ENCODE data around the gene RNPEP.
"Not testable (repeated sequence)": the region's sequence is repeated elsewhere in the genome, so short reads cannot be mapped to it uniquely, and the experiment has no call there.

RNPEP gene

DNA sequence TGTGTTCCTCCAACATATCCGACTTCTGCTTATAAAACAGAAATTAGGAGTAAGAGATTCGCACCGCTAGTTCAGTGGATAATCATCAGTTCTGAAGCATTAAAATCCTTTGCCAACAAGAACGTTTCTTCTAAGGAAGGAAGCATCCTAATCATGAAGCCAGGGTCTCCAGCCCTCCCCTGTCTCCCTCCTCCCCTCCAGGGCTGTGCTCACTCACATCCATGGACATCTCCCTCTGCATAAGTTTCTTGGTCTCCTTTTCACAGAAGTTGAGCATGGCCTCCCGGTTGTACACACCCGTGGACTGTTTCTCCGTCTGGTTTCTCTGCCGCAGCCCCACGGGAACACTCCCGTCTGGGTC, 36.6 kb upstream of the RNPEP start:
- Histone ChIP-seq H3K27me3 (ENCODE audit: insufficient read depth, low read length) (peaks cover 38% of the 10 kb centered on the region), H3K9me3 (ENCODE audit: low read length) (no peaks in the 10 kb centered on the region), H2AFZ (ENCODE audit: low read depth, low read length) (peak overlapping the region; percentile 39), H3K36me3 (ENCODE audit: insufficient read depth, low read length) (no peaks in the 10 kb centered on the region), H3K4me1 (ENCODE audit: insufficient read depth, low read length) (peaks cover 25% of the 10 kb centered on the region), H3K4me3 (ENCODE audit: low read length) (peak overlapping the region; percentile 41)

- no peaks in the 10 kb centered on the region for H3K36me3 ChIP-seq (ENCODE audit: insufficient read depth, low read length)
- H3K4me1 ChIP-seq (ENCODE audit: insufficient read depth, low read length), result peaks cover 23% of the 10 kb centered on the region
Measured at GRCh38 chr1:201946224-201946908, 36.1 kb upstream of the RNPEP start, which contains the start of gene LMOD1. Gene LMOD1, minus strand, starts transcription at chr1:201946548. Its CDS starts 208 bp downstream, at chr1:201946340.

GRCh38 chr1:201947697-201948008, 34.8 kb upstream of the RNPEP start:
- no peaks in the 10 kb centered on the region for H3K36me3 ChIP-seq (ENCODE audit: insufficient read depth, low read length)
- H3K9me3 ChIP-seq (ENCODE audit: low read length), result no peaks in the 10 kb centered on the region
- H3K4me3 ChIP-seq (ENCODE audit: low read length), result no peak overlapping the region
- H3K4me1 ChIP-seq (ENCODE audit: insufficient read depth, low read length), result peaks cover 15% of the 10 kb centered on the region
- H3K27me3 ChIP-seq (ENCODE audit: insufficient read depth, low read length), result peaks cover 38% of the 10 kb centered on the region
- no peak overlapping the region for H2AFZ ChIP-seq (ENCODE audit: low read depth, low read length)

More at GRCh38 chr1:201946224-201946908, 36.1 kb upstream of the RNPEP start, which contains the start of gene LMOD1:
- Histone ChIP-seq H3K27me3 (ENCODE audit: insufficient read depth, low read length) (peaks cover 38% of the 10 kb centered on the region), H2AFZ (ENCODE audit: low read depth, low read length) (peak within 1 kb of the TSS; percentile 39), H3K9me3 (ENCODE audit: low read length) (no peaks in the 10 kb centered on the region), H3K4me3 (ENCODE audit: low read length) (peak within 1 kb of the TSS; percentile 41)

DNA sequence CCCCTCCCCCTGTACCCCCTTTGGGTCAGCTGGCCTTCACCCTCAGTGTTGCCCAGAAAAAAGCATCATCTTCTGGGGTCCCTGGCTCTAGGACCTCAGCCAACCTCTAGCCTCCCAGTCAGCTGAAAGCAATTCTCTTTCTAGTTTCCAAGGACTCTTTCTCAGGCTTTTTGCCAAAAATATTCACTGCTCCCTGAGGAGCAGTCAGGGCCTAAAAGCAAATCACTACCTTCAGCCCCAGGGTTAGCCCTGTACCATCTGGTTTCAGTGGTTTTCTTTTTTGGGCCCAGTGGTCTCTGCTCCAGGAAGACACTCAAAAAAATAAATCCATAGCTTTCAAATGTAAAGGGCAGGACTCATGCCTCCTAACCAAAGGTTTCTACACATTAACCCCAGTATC, 33.0 kb upstream of the RNPEP start:
- no peaks in the 10 kb centered on the region for H3K9me3 ChIP-seq (ENCODE audit: low read length)

GRCh38 chr1:201954263-201955008, 28.0 kb upstream of the RNPEP start:
- Histone ChIP-seq H3K27me3 (ENCODE audit: insufficient read depth, low read length) (peaks cover 2% of the 10 kb centered on the region), H3K36me3 (ENCODE audit: insufficient read depth, low read length) (peaks cover 16% of the 10 kb centered on the region), H2AFZ (ENCODE audit: low read depth, low read length) (peak overlapping the region; percentile 62), H3K4me3 (ENCODE audit: low read length) (peak overlapping the region; percentile 92), H3K9me3 (ENCODE audit: low read length) (no peaks in the 10 kb centered on the region), H3K4me1 (ENCODE audit: insufficient read depth, low read length) (peaks cover 6% of the 10 kb centered on the region)

More for the DNA sequence above, 33.0 kb upstream of the RNPEP start:
- Histone ChIP-seq H3K27me3 (ENCODE audit: insufficient read depth, low read length) (peaks cover 25% of the 10 kb centered on the region), H3K4me3 (ENCODE audit: low read length) (no peak overlapping the region), H3K4me1 (ENCODE audit: insufficient read depth, low read length) (peaks cover 15% of the 10 kb centered on the region), H3K36me3 (ENCODE audit: insufficient read depth, low read length) (no peaks in the 10 kb centered on the region), H2AFZ (ENCODE audit: low read depth, low read length) (no peak overlapping the region)

- peak within 1 kb of the TSS; percentile 92 for H3K4me3 ChIP-seq (ENCODE audit: low read length)
- H3K9me3 ChIP-seq (ENCODE audit: low read length), result no peaks in the 10 kb centered on the region
- H3K27me3 ChIP-seq (ENCODE audit: insufficient read depth, low read length), result peaks cover 2% of the 10 kb centered on the region
- H3K4me1 ChIP-seq (ENCODE audit: insufficient read depth, low read length), result peaks cover 6% of the 10 kb centered on the region
- H3K36me3 ChIP-seq (ENCODE audit: insufficient read depth, low read length), result peaks cover 21% of the 10 kb centered on the region
- H2AFZ ChIP-seq (ENCODE audit: low read depth, low read length), result peak within 1 kb of the TSS; percentile 62
Measured at GRCh38 chr1:201955009-201955728, 27.3 kb upstream of the RNPEP start, which contains the start of gene TIMM17A. Gene TIMM17A, plus strand, starts transcription at chr1:201955503. Its CDS starts 24 bp downstream, at chr1:201955527.

GRCh38 chr1:201955729-201956143, 26.7 kb upstream of the RNPEP start:
- peak overlapping the region; percentile 62 for H2AFZ ChIP-seq (ENCODE audit: low read depth, low read length)
- H3K27me3 ChIP-seq (ENCODE audit: insufficient read depth, low read length), result no peaks in the 10 kb centered on the region
- no peaks in the 10 kb centered on the region for H3K9me3 ChIP-seq (ENCODE audit: low read length)
- peaks cover 26% of the 10 kb centered on the region for H3K36me3 ChIP-seq (ENCODE audit: insufficient read depth, low read length)
- peak overlapping the region; percentile 92 for H3K4me3 ChIP-seq (ENCODE audit: low read length)
- H3K4me1 ChIP-seq (ENCODE audit: insufficient read depth, low read length), result peaks cover 6% of the 10 kb centered on the region

DNA sequence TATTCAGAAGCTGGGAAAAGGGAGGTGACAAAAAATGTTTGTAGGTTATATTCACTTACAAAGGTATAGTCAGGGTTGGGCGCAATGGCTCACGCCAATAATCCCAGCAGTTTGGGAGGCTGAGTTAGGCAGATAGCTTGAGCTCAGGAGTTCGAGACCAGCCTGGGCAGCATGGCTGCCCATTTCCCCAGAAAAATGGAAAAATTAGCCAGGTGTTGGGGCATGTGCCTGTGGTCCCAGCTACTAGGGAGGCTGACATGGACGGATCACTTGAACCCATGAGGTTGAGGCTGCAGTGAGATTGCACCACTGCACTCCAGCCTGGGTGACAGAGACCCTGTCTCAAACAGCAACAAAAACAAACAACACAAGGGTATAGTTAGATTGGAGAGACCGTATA, 24.1 kb upstream of the RNPEP start:
- H3K27me3 ChIP-seq (ENCODE audit: insufficient read depth, low read length), result no peaks in the 10 kb centered on the region
- peaks cover 6% of the 10 kb centered on the region for H3K4me1 ChIP-seq (ENCODE audit: insufficient read depth, low read length)
- H2AFZ ChIP-seq (ENCODE audit: low read depth, low read length), result no peak overlapping the region
- H3K4me3 ChIP-seq (ENCODE audit: low read length), result no peak overlapping the region
- H3K9me3 ChIP-seq (ENCODE audit: low read length), result no peaks in the 10 kb centered on the region
- H3K36me3 ChIP-seq (ENCODE audit: insufficient read depth, low read length), result peaks cover 46% of the 10 kb centered on the region

GRCh38 chr1:201962382-201962781, 20.1 kb upstream of the RNPEP start:
- not testable (repeated sequence) for H3K4me1 ChIP-seq (ENCODE audit: insufficient read depth, low read length); H3K4me3 ChIP-seq (ENCODE audit: low read length); H3K27me3 ChIP-seq (ENCODE audit: insufficient read depth, low read length); H2AFZ ChIP-seq (ENCODE audit: low read depth, low read length); H3K9me3 ChIP-seq (ENCODE audit: low read length)
- peaks cover 72% of the 10 kb centered on the region for H3K36me3 ChIP-seq (ENCODE audit: insufficient read depth, low read length)

- Histone ChIP-seq H2AFZ (ENCODE audit: low read depth, low read length) (no peak overlapping the region), H3K27me3 (ENCODE audit: insufficient read depth, low read length) (no peaks in the 10 kb centered on the region), H3K36me3 (ENCODE audit: insufficient read depth, low read length) (peaks cover 69% of the 10 kb centered on the region), H3K4me3 (ENCODE audit: low read length) (no peak overlapping the region), H3K4me1 (ENCODE audit: insufficient read depth, low read length) (no peaks in the 10 kb centered on the region), H3K9me3 (ENCODE audit: low read length) (no peaks in the 10 kb centered on the region)
Measured at GRCh38 chr1:201964261-201964660, 18.2 kb upstream of the RNPEP start.

GRCh38 chr1:201966171-201966570, 16.3 kb upstream of the RNPEP start:
- Histone ChIP-seq H3K9me3 (ENCODE audit: low read length) (no peaks in the 10 kb centered on the region), H3K27me3 (ENCODE audit: insufficient read depth, low read length) (no peaks in the 10 kb centered on the region), H3K4me1 (ENCODE audit: insufficient read depth, low read length) (no peaks in the 10 kb centered on the region), H3K4me3 (ENCODE audit: low read length) (no peak overlapping the region), H2AFZ (ENCODE audit: low read depth, low read length) (no peak overlapping the region), H3K36me3 (ENCODE audit: insufficient read depth, low read length) (peaks cover 75% of the 10 kb centered on the region)

DNA sequence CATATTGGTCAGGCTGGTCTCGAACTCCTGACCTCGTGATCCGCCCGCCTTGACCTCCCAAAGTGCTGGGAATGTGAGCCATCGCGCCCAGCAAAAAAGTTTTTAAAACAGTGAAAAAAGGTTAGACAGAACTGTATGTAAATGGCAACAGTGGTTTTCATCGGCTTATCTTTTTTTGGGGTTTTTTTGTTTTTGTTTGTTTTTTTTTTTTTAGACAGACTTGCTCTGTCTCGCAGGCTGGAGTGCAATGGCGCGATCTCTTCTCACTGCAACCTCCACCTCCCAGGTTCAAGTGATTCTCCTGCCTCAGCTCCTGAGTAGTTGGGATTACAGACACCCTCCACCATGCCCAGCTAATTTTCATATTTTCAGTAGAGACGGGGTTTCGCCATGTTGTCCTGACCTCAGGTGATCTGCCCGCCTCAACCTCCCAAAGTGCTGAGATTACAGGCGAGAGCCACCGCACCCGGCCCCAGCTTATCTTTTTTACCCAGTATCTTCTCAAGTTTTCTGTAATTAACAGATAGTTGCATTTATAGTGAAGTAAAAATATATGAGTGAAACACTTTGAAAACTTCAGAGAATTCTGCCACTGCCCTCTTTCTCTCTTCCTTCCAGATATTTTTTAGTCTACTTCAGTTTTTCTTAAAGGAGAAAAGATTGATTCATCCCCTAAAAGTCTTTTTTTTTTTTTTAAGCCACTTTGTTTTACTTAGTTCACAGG, 14.1 kb upstream of the RNPEP start:
- Histone ChIP-seq H3K9me3 (ENCODE audit: low read length) (no peaks in the 10 kb centered on the region), H3K27me3 (ENCODE audit: insufficient read depth, low read length) (no peaks in the 10 kb centered on the region), H2AFZ (ENCODE audit: low read depth, low read length) (no peak overlapping the region), H3K4me1 (ENCODE audit: insufficient read depth, low read length) (no peaks in the 10 kb centered on the region), H3K36me3 (ENCODE audit: insufficient read depth, low read length) (peaks cover 58% of the 10 kb centered on the region), H3K4me3 (ENCODE audit: low read length) (no peak overlapping the region)

All from neuron (in vitro differentiated cells).